A549 (cell line): ENCODE measurements around the gene CREB5.

Experiments used
- CHD2 ChIP-seq: fragments of 150-350 bp; IDR thresholded peaks from 2 replicates; pipeline ENCODE4 v1.6.1; 2014; ENCODE audit warnings: low read length; ENCODE audit not compliant: partially characterized antibody
- EP300 ChIP-seq, 2 experiments: fragments of >200 bp; sonication (Bioruptor Twin); formaldehyde crosslinking; IDR thresholded peaks; 2 replicates in 1 of 2; 3 replicates in 1 of 2; pipeline ENCODE4 v1.6.1; 2016 to 2017
- ESRRA ChIP-seq: fragments of 150-350 bp; IDR thresholded peaks from 2 replicates; pipeline ENCODE4 v1.6.1; 2014; ENCODE audit warnings: mild to moderate bottlenecking, low read length, borderline replicate concordance
- FOSL2 ChIP-seq, 2 experiments: fragments of 450-650 bp in 1 of 2; fragments of >200 bp in 1 of 2; sonication (Bioruptor Twin) in 1 of 2; formaldehyde crosslinking; IDR thresholded peaks; 2 replicates each; pipeline versions ENCODE4 v1.5.0 to v1.6.1; 2016 to 2020; ENCODE audit warnings: mild to moderate bottlenecking in 1 of 2, moderate library complexity in 1 of 2
- POLR2A ChIP-seq: IDR thresholded peaks from 2 replicates; pipeline ENCODE4 v1.6.1; 2012; ENCODE audit warnings: mild to moderate bottlenecking, low read length
- RAD21 ChIP-seq, 2 experiments: fragments of >200 bp in 1 of 2; sonication (Bioruptor Twin) in 1 of 2; formaldehyde crosslinking in 1 of 2; IDR thresholded peaks in 1 of 2; conservative IDR thresholded peaks in 1 of 2; 2 replicates in 1 of 2; 3 replicates in 1 of 2; pipeline ENCODE4 v1.6.1; 2012 to 2018; ENCODE audit warnings: inconsistent platforms in 1 of 2
- RCOR1 ChIP-seq: fragments of 150-350 bp; IDR thresholded peaks from 2 replicates; pipeline ENCODE4 v1.6.1; 2014; ENCODE audit warnings: antibody characterized with exemption, low read length, low read depth
- SMC3 ChIP-seq: fragments of >200 bp; sonication (Bioruptor Twin); formaldehyde crosslinking; IDR thresholded peaks from 3 replicates; pipeline ENCODE4 v1.6.1; 2018; ENCODE audit warnings: inconsistent platforms
- SREBF2 ChIP-seq: fragments of 450-650 bp; IDR thresholded peaks from 2 replicates; pipeline ENCODE4 v1.6.1; 2014; ENCODE audit warnings: mild to moderate bottlenecking, moderate library complexity
- ZFP36 ChIP-seq: fragments of 450-650 bp; IDR thresholded peaks from 2 replicates; pipeline ENCODE4 v1.6.1; 2014; ENCODE audit warnings: borderline replicate concordance; ENCODE audit not compliant: partially characterized antibody
- TF ChIP-seq, protein P1 (sequence below): fragments of >200 bp; sonication (Bioruptor Twin); formaldehyde crosslinking; IDR thresholded peaks from 3 replicates; pipeline ENCODE4 v1.5.1; 2016
- TF ChIP-seq, protein P2 (sequence below): fragments of 450-650 bp; IDR thresholded peaks from 2 replicates; pipeline ENCODE4 v1.6.1; 2014; ENCODE audit warnings: antibody characterized with exemption

DNA sequence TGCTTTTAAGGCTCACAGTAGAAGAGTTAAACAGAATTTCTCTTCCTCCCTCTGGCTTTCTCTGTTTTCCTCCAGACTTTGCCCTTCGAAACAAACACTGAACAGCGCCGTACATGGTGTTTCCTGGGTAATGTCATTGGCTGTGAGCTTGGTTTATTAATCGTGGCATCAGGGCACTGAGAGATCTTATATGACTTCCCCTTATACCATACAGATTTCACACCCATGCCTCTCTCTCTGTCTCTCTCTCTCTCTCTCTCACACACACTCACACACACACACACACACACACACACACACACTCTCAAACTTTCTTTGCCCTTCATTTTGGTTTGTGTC lies 195.5 kb downstream of the CREB5 start:
- TF ChIP-seq, protein P1, sequence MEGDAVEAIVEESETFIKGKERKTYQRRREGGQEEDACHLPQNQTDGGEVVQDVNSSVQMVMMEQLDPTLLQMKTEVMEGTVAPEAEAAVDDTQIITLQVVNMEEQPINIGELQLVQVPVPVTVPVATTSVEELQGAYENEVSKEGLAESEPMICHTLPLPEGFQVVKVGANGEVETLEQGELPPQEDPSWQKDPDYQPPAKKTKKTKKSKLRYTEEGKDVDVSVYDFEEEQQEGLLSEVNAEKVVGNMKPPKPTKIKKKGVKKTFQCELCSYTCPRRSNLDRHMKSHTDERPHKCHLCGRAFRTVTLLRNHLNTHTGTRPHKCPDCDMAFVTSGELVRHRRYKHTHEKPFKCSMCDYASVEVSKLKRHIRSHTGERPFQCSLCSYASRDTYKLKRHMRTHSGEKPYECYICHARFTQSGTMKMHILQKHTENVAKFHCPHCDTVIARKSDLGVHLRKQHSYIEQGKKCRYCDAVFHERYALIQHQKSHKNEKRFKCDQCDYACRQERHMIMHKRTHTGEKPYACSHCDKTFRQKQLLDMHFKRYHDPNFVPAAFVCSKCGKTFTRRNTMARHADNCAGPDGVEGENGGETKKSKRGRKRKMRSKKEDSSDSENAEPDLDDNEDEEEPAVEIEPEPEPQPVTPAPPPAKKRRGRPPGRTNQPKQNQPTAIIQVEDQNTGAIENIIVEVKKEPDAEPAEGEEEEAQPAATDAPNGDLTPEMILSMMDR = no peak
- TF ChIP-seq POLR2A = no peak
- TF ChIP-seq FOSL2 (IDR thresholded peaks at IDR 0.05) = no peak
- TF ChIP-seq FOSL2 (CRISPR knock-in tag; IDR thresholded peaks at IDR 0.05) = no peak
- TF ChIP-seq, protein P2, sequence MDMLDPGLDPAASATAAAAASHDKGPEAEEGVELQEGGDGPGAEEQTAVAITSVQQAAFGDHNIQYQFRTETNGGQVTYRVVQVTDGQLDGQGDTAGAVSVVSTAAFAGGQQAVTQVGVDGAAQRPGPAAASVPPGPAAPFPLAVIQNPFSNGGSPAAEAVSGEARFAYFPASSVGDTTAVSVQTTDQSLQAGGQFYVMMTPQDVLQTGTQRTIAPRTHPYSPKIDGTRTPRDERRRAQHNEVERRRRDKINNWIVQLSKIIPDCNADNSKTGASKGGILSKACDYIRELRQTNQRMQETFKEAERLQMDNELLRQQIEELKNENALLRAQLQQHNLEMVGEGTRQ = no peak
- no peak for TF ChIP-seq RCOR1
- no peak for TF ChIP-seq EP300 (IDR thresholded peaks at IDR 0.05)
- no peak for TF ChIP-seq SREBF2
- TF ChIP-seq SMC3 = no peak
- no peak for TF ChIP-seq RAD21 (conservative IDR thresholded peaks at IDR 0.05 in 1 of 2, IDR thresholded peaks at IDR 0.05 in 1 of 2)
- TF ChIP-seq ZFP36 = no peak
- no peak for TF ChIP-seq CHD2
- no peak for TF ChIP-seq ESRRA
